LoVo (cell line): Measurements from ENCODE around the gene TTC7B.

Source experiments
- DNase-seq: peaks from one replicate; pipeline ENCODE4 v3.0.0-alpha.2; 2016; ENCODE audit warnings: low spot score

TTC7B gene

GRCh38 chr14:90674716-90675115 is 141.5 kb downstream of the TTC7B start:
- no peak for DNase-seq

- DNase-seq, result no peak
Observed at GRCh38 chr14:90674043-90674670, 142.1 kb downstream of the TTC7B start.

GRCh38 chr14:90671382-90672234 is 144.6 kb downstream of the TTC7B start:
- DNase-seq, result no peak

DNA sequence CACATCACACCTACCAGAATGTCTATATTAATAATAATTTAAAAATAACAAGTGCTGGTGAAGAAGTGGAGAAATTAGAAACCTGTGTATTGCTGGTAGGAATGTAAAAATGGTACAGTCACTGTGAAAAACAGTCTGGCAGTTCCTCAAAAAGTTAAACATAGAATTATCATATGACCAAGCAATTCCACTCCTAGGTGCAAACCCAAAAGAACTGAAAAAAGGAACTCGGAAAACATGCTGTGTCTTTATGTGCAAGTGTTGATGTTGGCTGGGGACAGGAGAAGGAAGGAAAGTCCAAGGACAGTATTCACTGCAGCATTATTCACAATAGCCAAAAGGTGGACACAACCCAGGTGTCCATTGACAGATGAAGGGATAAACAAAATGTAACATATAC is 146.5 kb downstream of the TTC7B start:
- DNase-seq, result no peak

DNA sequence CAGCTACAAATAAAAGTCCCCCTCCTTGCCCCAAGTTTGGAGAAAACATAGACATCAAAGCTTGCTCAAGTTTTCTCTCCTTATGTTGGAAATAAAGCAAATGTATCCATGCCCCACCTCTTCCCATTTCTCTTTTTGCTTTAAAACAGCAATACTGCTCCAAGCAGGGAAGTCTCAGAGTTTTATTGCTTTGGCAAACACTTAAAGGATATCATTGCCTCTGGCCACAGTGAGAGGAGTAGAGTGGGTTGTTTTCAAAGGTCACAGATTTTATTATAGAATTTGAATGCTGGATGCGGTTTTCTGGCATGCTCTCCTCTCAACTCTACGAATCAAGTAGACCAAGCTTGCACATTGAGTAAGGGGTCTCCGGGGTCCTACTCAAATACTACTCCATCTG is 149.7 kb downstream of the TTC7B start:
- no peak for DNase-seq

DNA sequence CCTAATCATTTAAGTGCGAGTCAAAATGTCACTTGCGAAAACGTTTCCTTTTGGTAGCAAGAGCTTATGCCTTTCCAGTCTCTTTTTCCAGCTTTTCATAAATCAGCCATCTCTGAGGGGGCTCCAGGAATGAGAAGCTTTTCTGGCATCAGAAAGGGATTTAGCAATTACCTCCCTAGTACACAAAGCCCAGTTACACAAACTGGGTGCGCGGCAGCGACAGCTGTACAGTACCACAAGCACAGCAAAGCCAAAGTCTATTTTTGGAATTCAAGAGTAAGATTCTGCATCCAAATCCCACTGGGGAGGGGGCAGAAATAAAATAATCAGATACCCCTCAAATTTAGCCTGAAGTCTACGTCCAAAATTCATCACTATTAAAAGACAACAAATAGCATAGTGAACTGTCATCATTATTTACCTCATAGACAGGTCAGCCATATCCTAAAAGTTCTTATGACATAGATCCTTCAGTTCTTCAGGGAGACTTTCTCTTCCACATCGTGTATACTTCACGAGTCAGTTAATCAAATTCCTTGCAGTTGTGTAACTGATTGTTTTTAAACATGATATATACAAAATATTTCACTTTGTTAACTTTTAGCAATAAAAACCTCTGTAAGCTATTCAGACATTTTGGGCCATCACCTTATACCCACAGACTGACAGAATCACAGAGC is 150.8 kb downstream of the TTC7B start:
- no peak for DNase-seq

DNA sequence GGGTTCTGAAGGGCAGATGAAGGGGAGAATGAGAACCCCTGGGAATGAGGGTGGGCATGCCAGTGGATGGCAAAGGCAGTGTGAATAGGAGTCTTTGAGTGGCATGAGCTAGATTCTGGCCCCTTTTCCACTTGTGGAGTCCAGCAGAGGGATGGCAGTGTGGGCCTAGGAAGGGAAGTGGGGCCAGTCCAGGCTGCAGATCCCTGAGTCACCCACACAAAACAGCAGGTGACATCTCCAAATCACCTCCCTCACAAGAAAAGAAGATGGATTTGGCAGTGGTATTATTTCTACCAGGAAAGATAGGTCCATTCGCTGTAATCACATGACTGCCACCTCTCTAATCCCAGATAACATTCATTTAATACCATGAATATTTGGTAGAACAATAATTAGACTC is 151.3 kb downstream of the TTC7B start:
- DNase-seq, result no peak

DNA sequence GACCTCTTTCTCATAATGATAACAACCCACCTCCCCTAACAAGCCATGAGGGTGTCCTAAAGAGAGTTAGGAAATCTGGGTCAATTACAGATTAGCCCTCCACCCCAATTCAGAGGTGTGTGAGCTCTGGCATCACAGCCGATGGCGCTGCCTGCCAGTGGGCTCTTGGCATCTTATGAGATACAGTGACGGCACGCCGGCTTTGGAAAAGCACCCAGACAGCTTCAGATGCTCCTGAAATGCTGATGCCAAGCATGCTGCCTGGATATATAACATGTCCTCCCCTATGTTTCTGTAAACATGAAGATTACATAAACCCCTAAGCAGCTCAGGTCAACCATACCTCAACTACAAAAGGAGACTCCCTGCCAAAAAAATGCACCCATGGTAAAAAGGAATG is 152.6 kb downstream of the TTC7B start:
- no peak for DNase-seq

DNA sequence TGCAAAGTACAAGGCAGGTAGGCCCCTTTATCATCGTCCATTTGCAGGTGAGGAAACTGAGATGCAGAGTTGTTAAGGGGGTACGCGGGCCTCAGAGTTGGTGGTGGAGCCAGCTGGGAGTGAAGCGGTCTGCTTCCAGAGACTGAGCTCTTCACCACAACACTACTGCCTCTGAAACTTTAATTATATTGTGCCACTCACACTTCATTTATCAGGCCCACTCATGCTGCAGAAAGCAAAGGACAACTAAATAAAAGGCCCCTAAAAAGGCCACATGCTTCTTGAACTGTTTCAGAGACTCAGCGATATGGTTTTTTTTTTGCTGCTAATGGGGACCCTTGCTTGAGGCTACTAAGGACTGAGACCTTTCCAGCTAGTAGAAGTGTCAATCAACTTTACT is 153.1 kb downstream of the TTC7B start:
- DNase-seq, result no peak

DNA sequence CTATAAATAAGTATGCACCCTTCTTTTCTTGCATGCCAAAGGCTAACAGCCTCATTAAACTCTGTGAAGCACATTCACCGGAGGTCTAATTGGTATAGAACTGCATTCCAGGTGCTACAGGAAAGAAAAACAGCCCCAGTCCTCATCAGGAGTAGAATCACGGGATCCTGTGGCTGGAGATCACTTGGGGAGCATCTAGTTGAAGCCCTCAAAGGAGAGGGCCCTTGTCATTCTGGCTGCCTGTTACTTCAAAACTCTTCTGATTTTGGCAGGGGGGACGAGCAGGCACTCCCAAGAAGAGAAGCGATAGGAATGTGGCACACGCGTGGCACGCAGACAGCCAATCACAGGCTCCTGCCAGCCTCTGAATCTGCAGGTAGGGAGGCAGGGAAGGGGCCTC is 154.4 kb downstream of the TTC7B start:
- no peak for DNase-seq

- DNase-seq, result peak; percentile 31
Observed at GRCh38 chr14:90660865-90661570, 155.2 kb downstream of the TTC7B start.

DNA sequence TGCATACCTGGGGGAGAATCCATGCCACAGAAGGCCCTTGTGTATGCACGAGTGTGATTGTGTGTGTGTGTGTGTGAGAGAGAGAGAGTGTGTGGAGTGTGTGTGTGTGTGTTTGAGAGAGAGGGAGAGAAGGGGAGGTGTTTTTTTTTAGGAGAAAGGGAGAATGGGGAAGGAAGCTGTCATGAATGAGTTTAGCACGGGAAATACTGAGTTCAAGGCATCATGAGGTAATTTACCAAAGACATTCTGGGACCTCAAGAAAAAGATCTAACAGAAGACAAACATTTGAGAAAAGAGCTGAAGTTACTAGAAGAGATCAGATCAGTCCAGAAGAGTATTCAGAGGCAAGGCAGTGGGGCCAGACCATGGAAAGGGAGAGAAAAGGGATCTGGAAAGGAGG is 157.1 kb downstream of the TTC7B start:
- no peak for DNase-seq

- no peak for DNase-seq
Observed at GRCh38 chr14:90658541-90658967, 157.7 kb downstream of the TTC7B start.

DNA sequence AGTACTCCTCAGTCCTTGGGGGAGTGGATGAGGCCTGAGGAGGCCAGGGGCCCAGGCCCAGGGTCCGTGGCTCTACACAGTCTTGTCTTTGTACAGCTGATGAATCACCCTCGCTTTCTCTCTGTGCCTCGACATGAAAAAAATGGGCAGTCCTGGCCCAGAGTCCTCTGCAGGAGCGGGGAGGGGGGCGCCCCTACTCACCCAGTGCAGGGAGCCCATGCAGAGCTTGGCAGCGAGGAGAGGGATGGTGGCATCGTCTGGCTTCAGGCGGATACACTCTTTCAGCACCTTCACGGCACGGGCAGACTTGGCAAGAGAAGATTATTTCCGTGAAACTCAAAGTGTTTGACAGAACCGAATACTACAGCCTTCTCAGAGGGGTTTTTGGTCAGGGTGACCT is 159.3 kb downstream of the TTC7B start:
- no peak for DNase-seq

- DNase-seq, result no peak
Observed at GRCh38 chr14:90655829-90656228, 160.4 kb downstream of the TTC7B start.

GRCh38 chr14:90654831-90655276 is 161.4 kb downstream of the TTC7B start:
- DNase-seq, result no peak

GRCh38 chr14:90652626-90653025 is 163.6 kb downstream of the TTC7B start:
- no peak for DNase-seq

- DNase-seq, result no peak
Observed at GRCh38 chr14:90651976-90652560, 164.2 kb downstream of the TTC7B start.

GRCh38 chr14:90651271-90651804 is 164.9 kb downstream of the TTC7B start:
- no peak for DNase-seq

- no peak for DNase-seq
Observed at GRCh38 chr14:90649557-90650135, 166.6 kb downstream of the TTC7B start.

DNA sequence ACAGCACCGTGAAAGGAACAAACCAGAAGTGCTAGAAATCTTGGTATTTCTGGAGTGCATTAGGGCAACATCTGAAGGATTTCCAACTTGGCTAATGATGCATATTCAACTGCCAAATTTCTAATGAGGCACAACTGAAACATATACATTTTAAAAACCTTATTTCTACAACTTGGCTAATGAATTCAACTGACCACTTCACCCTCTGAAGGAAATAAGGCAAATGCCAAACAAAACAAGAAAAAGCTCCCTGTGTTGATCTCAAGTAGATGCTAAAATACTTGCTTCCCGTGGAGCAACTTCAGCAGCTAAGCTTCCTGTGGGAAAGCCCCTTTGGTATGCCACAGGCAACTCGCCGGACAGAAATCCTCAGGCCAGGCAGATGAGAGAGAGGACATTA is 167.1 kb downstream of the TTC7B start:
- no peak for DNase-seq
